Activated CD4-positive, alpha-beta T cell treated with anti-CD3 and anti-CD28 coated beads, Interleukin-2, amount 50 U/mL, for 1 hour (primary cell): Measurements from ENCODE around the gene STK26.
"Not testable (repeated sequence)": the region's sequence is repeated elsewhere in the genome, so short reads cannot be mapped to it uniquely, and the experiment has no call there.

ENCODE experiments used
- DNase-seq: peaks from one replicate; pipeline ENCODE4 v3.0.0-alpha.2; 2020

STK26 gene

GRCh38 chrX:132040066-132040465 is 17.0 kb downstream of the STK26 start:
- DNase-seq: no peak

DNA sequence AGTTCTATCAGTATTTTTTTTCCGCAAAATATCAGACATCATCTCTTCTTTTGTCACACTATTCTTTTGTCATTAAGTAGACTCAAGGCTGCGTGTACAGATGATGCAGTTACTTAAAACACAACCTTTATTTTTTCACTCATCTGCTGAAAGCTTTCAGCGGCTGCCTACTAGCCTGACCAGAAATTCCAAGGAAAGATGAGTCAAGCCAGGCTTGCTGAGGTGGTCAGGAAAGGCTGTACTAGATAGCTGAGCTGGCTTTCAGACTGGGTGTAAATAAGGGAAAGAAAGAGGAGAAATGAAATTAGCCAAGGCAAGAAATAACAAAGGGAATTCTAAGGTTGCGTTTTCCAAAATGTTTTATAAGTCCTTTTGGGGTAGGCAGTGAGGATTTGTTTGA is 17.9 kb downstream of the STK26 start:
- no peak for DNase-seq

DNA sequence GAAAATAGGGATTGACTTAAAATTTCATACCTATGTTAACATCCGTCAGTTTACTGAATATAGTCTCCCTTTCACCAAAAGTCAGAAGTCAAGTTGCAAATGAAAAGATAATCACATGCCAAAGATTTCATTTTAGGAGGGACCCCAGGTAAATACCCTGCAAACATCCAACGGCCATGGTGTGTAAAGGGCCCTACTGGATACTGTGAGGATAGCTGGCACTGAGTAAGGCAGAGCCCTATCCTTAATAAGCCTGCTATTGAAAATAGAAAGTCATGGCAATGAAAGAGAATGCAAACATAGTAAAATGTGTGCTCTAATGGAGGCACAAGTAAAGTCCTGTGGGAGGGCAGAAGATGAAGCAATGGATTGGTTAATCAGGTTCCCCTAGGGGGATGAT is 20.9 kb downstream of the STK26 start:
- no peak for DNase-seq

DNA sequence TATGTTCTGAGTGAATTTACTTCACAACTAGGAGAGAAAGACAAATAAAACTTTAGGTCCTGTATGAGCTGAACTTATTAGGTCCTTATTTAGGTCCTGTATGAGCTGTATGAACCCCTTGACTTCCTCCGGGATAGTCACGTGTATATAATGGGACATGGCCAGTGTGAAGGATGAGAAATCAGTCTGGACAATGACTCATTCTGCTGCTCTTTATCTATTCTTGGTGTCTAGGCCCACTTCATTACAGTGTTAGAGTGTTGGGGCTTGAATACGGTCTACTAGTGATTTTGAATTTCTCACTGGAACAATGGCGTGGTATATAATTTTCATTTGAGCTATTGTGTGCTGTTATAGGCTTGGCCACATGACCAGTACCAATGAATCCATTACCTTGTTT is 21.9 kb downstream of the STK26 start:
- DNase-seq: no peak

DNA sequence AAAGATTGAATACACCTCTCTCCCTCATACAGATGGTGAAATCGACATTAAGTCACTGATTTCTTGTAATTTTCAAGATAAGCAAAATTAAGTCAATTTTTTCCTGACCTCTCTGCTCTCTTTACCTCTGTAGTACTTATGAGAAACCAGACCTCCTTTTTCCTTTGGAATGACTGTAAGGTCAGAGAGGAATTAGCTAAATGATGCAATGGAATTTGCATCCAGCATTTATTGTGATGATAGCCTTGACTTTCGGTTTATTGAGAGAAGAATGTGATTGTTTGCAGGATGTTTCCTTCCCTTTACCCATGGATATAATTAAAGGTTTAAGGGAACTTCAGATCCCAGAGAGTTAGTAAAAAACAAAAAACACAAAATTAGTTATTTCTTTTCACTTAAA is 22.4 kb downstream of the STK26 start:
- no peak for DNase-seq

DNA sequence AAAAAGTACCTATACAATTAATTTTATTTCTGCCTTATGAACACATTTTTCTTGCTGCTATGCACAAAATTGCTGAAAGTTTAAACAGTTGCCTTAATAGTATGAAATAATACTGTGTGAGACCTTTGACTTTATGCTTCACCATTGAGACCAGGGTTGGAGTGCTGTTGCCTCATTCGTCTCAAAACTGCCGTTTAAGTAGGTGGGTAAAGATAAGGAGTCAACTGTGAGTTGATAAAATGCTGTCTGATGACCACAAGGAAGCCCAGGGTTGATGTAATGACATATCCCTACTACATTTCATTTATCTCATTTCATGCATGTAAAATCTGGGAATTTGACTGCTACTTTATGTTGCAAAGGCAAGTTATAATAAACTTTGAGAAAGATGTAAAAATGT is 23.4 kb downstream of the STK26 start:
- DNase-seq: no peak

- DNase-seq: not testable (repeated sequence)
These were observed 28.7 kb downstream of the STK26 start for GRCh38 chrX:132051778-132052177.

DNA sequence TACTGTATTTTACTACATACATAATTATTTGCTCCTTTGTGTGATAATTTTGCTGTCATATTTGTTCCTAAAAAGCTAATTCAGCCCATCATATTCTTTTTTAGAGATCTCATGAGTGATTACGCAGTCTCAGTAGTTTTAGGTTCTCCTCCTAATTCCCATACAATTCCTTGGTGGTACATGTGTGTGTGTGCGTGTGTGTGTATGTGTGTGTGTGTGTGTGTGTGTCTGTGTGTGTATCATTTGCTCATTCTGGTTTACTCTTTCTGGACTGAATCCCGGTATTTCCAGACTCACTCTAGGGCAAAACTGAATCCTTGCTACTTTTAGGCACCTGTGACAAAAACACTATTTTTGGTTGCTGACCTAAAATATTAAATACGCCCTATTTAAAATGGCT is 34.9 kb downstream of the STK26 start:
- no peak for DNase-seq

- DNase-seq: no peak
These were observed 35.9 kb downstream of the STK26 start for GRCh38 chrX:132058975-132059374.

- no peak for DNase-seq
These were observed 37.0 kb downstream of the STK26 start for GRCh38 chrX:132059973-132060540.

- no peak for DNase-seq
These were observed 40.2 kb downstream of the STK26 start for GRCh38 chrX:132063334-132063733.

DNA sequence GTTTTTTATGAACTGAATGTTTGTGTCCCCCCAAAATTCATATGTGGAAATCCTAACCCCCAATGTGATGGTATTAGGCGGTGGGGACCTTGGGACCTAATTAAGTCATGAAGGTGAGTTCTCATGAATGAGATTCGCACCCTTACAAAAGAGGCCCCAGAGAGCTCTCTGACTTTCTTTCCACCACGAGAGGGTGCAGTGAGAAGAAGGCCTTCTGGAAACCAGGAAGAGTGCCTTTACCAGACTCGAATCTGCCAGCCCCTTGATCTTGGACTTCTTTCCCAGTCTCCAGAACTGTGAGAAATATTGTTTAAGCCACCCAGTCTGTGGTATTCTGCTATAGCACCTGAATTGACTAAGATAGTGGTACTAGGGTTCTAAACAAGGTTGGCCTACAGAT is 40.8 kb downstream of the STK26 start:
- DNase-seq: no peak

DNA sequence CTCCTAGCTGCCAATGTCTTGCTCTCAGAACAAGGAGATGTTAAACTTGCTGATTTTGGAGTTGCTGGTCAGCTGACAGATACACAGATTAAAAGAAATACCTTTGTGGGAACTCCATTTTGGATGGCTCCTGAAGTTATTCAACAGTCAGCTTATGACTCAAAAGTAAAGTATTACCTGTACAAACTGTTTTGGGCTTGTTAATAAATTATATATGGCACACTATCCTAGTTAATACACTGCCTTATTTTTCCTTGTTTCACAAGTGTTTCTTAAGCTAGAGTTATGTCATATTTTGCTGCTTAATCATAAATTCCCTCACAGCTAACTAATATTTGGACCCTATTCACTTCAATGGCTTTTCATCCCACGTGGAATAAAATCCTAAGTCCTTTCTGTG is 45.3 kb downstream of the STK26 start:
- DNase-seq: no peak

GRCh38 chrX:132071254-132071653 is 48.2 kb downstream of the STK26 start:
- DNase-seq: no peak

GRCh38 chrX:132077414-132077813 is 54.3 kb downstream of the STK26 start:
- no peak for DNase-seq

DNA sequence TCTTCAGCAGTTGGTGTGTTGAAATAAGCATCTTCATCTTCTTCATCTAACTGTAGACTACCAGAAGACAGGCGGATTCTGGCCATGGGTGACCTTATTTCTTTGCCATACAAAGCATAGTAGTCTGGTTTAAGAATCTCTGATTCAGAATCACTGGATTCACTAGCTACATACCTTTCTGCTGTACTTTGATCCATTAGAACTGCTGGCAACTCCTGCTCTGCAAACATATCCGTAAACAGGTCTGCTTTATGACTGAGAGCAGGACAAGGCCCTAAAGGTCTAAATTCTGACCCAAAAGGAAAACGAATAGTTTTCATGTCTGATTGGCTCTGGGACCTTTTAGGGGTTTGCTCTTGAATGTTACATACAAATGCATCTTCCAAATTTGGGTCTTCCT is 54.8 kb downstream of the STK26 start:
- DNase-seq: no peak

GRCh38 chrX:132085786-132086185 is 62.7 kb downstream of the STK26 start:
- no peak for DNase-seq

- no peak for DNase-seq
These were observed 63.6 kb downstream of the STK26 start for GRCh38 chrX:132086672-132087071.

DNA sequence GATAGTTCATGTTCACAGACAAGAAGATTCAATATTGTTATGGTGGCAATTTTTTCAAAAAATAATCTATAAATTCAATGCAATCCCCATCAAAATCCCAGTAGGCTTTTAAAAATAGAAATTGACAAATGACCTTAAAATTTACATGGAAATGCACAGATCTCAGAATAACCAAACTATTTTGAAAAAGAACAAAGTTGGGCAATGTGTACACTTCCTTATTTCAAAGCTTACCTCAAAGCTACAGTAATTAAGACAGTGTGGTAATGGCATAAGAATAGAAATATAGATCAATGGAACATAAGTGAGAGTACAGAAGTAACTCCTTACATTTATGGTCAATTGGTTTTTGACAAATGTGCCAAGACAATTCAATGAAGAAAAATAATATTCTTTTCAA is 65.8 kb downstream of the STK26 start:
- no peak for DNase-seq

DNA sequence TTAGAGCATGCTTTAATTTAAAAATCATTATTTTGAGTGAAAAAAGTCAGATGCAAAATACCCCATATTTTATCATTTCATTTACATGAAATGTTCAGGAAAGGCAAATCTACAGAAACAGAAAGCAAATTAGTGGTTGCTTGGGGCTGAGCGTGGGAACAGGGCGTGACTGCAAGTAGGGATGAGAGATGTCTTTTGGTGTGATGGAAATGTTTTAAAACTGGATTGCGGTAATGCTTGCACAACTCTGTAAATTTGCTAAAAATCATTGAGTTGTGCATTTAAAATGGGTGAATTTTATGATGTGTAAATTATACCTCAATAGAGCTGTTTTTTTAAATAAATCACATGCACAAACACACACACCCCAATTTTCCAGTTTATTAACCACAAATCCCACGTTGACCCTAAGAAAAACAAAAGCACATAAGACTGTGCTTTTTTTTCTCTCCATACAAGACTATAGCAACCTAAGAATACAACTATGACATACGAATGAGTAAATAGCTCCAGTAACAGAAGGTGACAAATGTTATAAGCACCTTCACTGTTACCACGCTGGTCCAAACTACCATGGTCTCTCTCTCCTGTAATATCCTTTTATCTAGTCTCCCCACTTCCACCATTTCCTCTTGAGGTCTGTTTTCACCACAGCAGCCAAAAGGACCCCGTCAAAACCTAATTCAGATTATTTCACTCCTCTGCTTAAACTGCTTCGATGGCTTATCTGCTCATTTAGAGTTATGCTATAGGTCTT is 67.5 kb downstream of the STK26 start:
- DNase-seq: no peak

DNA sequence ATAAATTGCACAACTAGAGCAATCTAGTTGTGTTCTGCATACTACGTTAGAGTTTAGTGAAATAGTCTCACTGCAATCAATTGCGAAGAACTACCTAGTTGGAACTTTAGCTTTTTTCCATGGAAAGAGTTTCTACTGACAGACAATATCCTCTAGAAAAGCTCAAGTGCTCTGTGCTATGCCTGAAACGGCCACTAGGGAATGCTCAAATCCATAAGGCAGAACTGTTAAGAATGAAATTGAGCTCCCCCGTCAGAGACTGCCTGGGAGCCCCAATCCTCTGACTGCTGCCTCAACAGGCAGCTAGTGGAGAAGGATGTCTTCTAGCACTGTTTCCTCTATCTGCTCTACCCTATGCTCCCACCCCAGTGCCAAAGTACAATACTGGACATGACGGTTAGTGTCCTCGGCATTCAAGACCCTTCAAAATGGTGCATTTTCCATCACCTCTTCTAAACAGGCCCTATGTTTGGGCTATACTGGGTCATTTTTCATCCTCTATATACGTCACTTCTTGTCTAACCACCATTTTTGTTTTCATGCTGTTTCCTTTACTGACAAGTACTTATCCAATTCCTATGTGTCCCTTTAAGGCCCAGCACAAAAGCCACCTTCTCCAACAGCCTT is 69.5 kb downstream of the STK26 start:
- DNase-seq: peak; percentile 42

- no peak for DNase-seq
These were observed 70.2 kb downstream of the STK26 start for GRCh38 chrX:132093239-132093860.

GRCh38 chrX:132094164-132094563 is 71.1 kb downstream of the STK26 start:
- no peak for DNase-seq

DNA sequence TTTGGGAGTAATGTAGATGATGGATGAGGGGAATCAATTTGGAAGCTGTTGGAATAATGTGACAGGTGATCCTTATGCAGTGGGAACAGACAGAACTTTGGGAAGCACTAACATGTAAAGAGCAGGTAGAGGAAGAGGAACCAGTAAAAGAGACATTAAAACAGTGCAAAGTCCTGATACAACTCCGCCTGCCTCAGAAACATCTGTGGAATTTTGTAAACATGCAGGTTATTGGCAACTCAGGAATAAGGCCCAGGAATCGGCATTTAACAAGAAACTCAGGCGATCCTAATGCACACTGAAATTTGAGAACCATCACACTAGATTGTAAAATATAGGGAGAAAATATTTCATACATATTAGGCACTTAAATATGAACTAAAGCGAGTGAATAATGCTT is 75.6 kb downstream of the STK26 start:
- DNase-seq: not testable (repeated sequence)
